MM.1S (cell line): Measurements from ENCODE around the gene CEP78.

ENCODE experiments used
- CTCF ChIP-seq: fragments of 300-600 bp; sonication (generic); IDR thresholded peaks from 2 replicates; pipeline ENCODE4 v1.5.1; 2016; ENCODE audit warnings: antibody characterized with exemption, low read length, mixed read lengths
- EZH2 ChIP-seq: fragments of 300-600 bp; sonication (generic); optimal IDR thresholded peaks from 2 replicates; pipeline ENCODE3; 2017; ENCODE audit warnings: low read depth, mild to moderate bottlenecking, antibody characterized with exemption, low read length, mixed read lengths

DNA sequence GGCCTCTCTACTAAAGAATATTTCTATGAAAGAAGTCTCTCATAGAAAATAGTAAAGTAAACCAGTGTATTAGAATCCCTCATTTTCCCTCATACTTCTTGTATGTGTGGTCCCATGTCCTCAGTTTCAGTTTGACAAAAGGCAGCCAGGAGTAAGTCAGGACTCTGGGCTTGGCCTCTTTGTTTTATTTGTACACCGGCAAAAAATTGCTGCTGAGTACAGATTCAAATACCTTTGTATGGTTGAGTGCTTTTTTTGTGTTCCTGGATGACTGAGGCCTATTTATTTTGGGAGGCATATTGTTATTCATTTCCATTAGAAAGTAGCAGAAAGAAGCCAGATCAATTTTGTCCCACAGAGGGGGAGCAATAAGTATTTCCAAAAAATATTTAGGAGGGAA, 47.3 kb upstream of the CEP78 start:
- TF ChIP-seq EZH2, result no peak
- no peak for TF ChIP-seq CTCF
